Measurements from ENCODE around the gene CTSE. TPM values are rescaled to one million over a fixed set of nuclear protein-coding genes. Genes with fewer than 3 reads are reported as not detected.
"Not testable (repeated sequence)": the region's sequence is repeated elsewhere in the genome, so short reads cannot be mapped to it uniquely, and the experiment has no call there.

CTSE gene
- total RNA-seq: not detected

- ChIA-PET POLR2A (no interaction called here), CTCF (no interaction called here)
- H3K27ac Mint-ChIP-seq: no peak within 1 kb of the TSS
- no peaks in the 10 kb centered on the region for H3K9me3 Mint-ChIP-seq
- no peaks in the 10 kb centered on the region for H3K36me3 Mint-ChIP-seq (ENCODE audit: low read depth)
- no peaks in the 10 kb centered on the region for H3K4me1 Mint-ChIP-seq
- no peak for DNase-seq
- no peak within 1 kb of the TSS for H3K4me3 Mint-ChIP-seq
- peaks cover 31% of the 10 kb centered on the region for H3K27me3 Mint-ChIP-seq
Observed at GRCh38 chr1:206023695-206024094, at the start of gene CTSE. Gene CTSE, minus strand, starts transcription at chr1:206023895. Its CDS starts 104 bp downstream, at chr1:206023791.

DNA sequence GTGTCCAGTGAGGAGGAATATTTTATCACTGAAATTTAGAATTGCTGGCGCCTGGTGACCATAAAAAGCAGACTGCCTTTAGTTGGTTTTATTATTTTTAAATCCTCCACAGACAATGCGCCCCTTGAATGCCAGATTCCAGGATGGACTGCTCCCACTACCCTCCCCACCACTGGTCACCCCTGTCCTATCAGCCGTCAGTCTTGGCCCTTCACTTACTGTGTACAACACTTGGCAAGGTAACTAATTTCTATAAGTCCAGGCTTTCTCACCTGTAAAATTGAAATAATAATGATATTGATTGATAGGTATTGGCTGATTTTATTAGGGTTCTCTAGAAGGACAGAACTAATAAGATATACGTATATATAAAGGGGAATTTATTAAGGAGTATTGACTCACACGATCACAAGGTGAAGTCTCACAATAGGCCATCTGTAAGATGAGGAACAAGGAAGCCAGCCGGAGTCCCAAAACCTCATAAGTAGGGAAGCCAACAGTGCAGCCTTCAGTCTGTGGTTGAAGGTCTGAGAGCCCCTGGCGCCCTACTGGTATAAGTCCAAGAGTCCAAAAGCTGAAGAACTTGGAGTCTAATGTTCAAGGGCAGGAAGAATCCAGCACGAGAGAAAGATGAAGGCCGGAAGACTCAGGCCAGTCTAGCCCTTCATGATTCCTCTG lies 47.1 kb upstream of the CTSE start:
- Mint-ChIP-seq H3K4me1 (peaks cover 8% of the 10 kb centered on the region), H3K27me3 (peaks cover 44% of the 10 kb centered on the region), H3K27ac (no peak overlapping the region), H3K4me3 (no peak overlapping the region), H3K36me3 (ENCODE audit: low read depth) (no peaks in the 10 kb centered on the region), H3K9me3 (no peaks in the 10 kb centered on the region)
- ChIA-PET POLR2A (no interaction called here), CTCF (interaction anchor here (1.1 kb wide), 1 partner anchor 40 kb away, joined by 4 read pairs; no protein-coding TSS in a partner anchor)
- DNase-seq: no peak

GRCh38 chr1:206068314-206068713 lies 44.6 kb upstream of the CTSE start:
- no peak for DNase-seq
- Mint-ChIP-seq H3K9me3 (no peaks in the 10 kb centered on the region), H3K27me3 (peaks cover 31% of the 10 kb centered on the region), H3K36me3 (ENCODE audit: low read depth) (no peaks in the 10 kb centered on the region), H3K4me3 (no peak overlapping the region), H3K4me1 (peaks cover 8% of the 10 kb centered on the region), H3K27ac (no peak overlapping the region)
- ChIA-PET CTCF (no interaction called here), POLR2A (no interaction called here)

GRCh38 chr1:206067486-206068227 lies 44.0 kb upstream of the CTSE start:
- POLR2A ChIA-PET: no interaction called here
- no peak overlapping the region for H3K4me3 Mint-ChIP-seq
- CTCF ChIA-PET: no interaction called here
- no peak for DNase-seq
- H3K9me3 Mint-ChIP-seq: peaks cover 4% of the 10 kb centered on the region
- H3K36me3 Mint-ChIP-seq (ENCODE audit: low read depth): no peaks in the 10 kb centered on the region
- H3K27ac Mint-ChIP-seq: no peak overlapping the region
- H3K27me3 Mint-ChIP-seq: peaks cover 35% of the 10 kb centered on the region
- peaks cover 8% of the 10 kb centered on the region for H3K4me1 Mint-ChIP-seq

GRCh38 chr1:206066479-206067171 lies 42.9 kb upstream of the CTSE start:
- peaks cover 8% of the 10 kb centered on the region for H3K4me1 Mint-ChIP-seq
- ChIA-PET CTCF (interaction anchor here (1.1 kb wide), 1 partner anchor 36 kb away, joined by 3 read pairs; no protein-coding TSS in a partner anchor), POLR2A (no interaction called here)
- DNase-seq: no peak
- peaks cover 35% of the 10 kb centered on the region for H3K27me3 Mint-ChIP-seq
- peaks cover 4% of the 10 kb centered on the region for H3K9me3 Mint-ChIP-seq
- H3K36me3 Mint-ChIP-seq (ENCODE audit: low read depth): no peaks in the 10 kb centered on the region
- no peak overlapping the region for H3K4me3 Mint-ChIP-seq
- no peak overlapping the region for H3K27ac Mint-ChIP-seq

DNA sequence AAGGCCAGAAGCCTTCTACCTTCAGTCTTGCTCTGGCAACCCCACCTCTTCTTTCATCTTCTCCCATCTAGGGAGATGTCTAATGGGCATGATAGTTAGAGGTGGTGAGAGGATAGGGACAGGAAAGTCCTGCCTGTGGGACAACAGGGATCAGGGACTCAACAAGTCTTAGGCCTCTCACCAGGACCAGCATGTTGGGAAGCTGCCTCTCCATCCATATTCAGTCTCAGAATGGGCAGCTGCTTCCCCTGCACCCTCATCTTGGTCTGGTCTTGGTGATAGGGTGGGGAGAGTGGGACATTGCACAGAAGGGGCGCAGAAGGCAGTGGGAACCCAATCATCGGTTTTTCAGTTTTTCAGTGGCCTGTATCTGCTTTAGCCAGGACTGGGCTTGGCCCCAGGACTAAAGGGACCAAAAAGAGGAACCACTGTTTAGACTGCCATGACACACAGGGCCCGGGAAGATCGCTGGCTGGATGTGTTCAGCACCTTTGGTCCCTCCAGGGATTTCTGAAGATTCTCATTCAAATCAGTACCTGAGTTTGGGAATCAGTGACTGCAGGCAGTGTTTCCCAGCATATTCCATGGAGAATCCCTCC lies 42.0 kb upstream of the CTSE start:
- Mint-ChIP-seq H3K4me1 (peaks cover 8% of the 10 kb centered on the region), H3K27me3 (peaks cover 34% of the 10 kb centered on the region), H3K4me3 (no peak overlapping the region), H3K27ac (no peak overlapping the region), H3K9me3 (peaks cover 4% of the 10 kb centered on the region), H3K36me3 (ENCODE audit: low read depth) (no peaks in the 10 kb centered on the region)
- DNase-seq: no peak
- CTCF ChIA-PET: no interaction called here
- POLR2A ChIA-PET: no interaction called here

DNA sequence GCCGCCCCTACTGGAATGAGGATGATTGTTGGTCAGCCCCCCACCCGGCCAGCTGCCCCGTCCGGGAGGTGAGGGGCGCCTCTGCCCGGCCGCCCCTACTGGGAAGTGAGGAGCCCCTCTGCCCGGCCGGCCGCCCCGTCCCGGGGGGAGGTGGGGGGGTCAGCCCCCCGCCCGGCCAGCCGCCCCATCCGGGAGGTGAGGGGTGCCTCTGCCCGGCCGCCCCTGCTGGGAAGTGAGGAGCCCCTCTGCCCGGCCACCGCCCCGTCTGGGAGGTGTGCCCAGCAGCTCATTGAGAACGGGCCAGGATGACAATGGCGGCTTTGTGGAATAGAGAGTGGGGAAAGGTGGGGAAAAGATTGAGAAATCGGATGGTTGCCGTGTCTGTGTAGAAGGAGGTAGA lies 40.8 kb upstream of the CTSE start:
- H3K36me3 Mint-ChIP-seq (ENCODE audit: low read depth); H3K9me3 Mint-ChIP-seq; POLR2A ChIA-PET; H3K27ac Mint-ChIP-seq; H3K4me3 Mint-ChIP-seq; H3K4me1 Mint-ChIP-seq; DNase-seq; CTCF ChIA-PET: not testable (repeated sequence)
- peaks cover 35% of the 10 kb centered on the region for H3K27me3 Mint-ChIP-seq

GRCh38 chr1:206064001-206064400 lies 40.3 kb upstream of the CTSE start:
- H3K4me1 Mint-ChIP-seq; POLR2A ChIA-PET; H3K9me3 Mint-ChIP-seq; CTCF ChIA-PET; H3K27ac Mint-ChIP-seq; DNase-seq; H3K36me3 Mint-ChIP-seq (ENCODE audit: low read depth); H3K4me3 Mint-ChIP-seq: not testable (repeated sequence)
- H3K27me3 Mint-ChIP-seq: peaks cover 30% of the 10 kb centered on the region

- H3K36me3 Mint-ChIP-seq (ENCODE audit: low read depth): no peaks in the 10 kb centered on the region
- H3K27me3 Mint-ChIP-seq: peaks cover 20% of the 10 kb centered on the region
- no peak for DNase-seq
- H3K4me3 Mint-ChIP-seq: no peak overlapping the region
- ChIA-PET POLR2A (no interaction called here), CTCF (no interaction called here)
- H3K4me1 Mint-ChIP-seq: peaks cover 5% of the 10 kb centered on the region
- no peak overlapping the region for H3K27ac Mint-ChIP-seq
- peaks cover 4% of the 10 kb centered on the region for H3K9me3 Mint-ChIP-seq
Observed at GRCh38 chr1:206062464-206062863, 38.8 kb upstream of the CTSE start.

DNA sequence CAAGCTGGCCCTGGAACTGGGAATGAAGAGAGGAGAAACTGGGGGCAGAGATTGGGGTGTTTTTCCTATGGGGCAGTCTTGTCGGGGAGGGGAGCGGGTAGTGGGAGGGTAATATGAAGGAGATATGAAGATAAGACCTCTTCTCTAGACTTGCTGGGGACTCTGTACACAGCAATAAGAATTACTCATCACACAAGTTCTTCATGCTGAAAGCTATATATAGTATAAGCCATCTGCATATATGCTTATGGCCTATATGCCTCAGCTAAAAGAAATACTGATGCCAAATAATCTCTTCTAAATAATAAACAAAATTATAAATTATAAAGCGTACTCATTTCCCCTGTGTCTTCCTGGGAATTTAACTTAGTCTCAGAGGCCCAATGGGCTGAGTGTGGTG lies 37.1 kb upstream of the CTSE start:
- DNase-seq: no peak
- ChIA-PET POLR2A (no interaction called here), CTCF (no interaction called here)
- no peaks in the 10 kb centered on the region for H3K36me3 Mint-ChIP-seq (ENCODE audit: low read depth)
- peaks cover 13% of the 10 kb centered on the region for H3K27me3 Mint-ChIP-seq
- H3K9me3 Mint-ChIP-seq: peaks cover 4% of the 10 kb centered on the region
- H3K27ac Mint-ChIP-seq: no peak overlapping the region
- no peaks in the 10 kb centered on the region for H3K4me1 Mint-ChIP-seq
- no peak overlapping the region for H3K4me3 Mint-ChIP-seq

- Mint-ChIP-seq H3K9me3 (peaks cover 4% of the 10 kb centered on the region), H3K4me3 (no peak overlapping the region), H3K4me1 (no peaks in the 10 kb centered on the region), H3K36me3 (ENCODE audit: low read depth) (no peaks in the 10 kb centered on the region), H3K27me3 (peaks cover 17% of the 10 kb centered on the region), H3K27ac (no peak overlapping the region)
- ChIA-PET CTCF (interaction anchor here (1.4 kb wide), 1 partner anchor 82 kb away, joined by 4 read pairs; no protein-coding TSS in a partner anchor), POLR2A (interaction anchor here (0.9 to 1.0 kb wide), 2 partner anchors 9 to 11 kb away, joined by 3 to 5 read pairs; no protein-coding TSS in a partner anchor)
- no peak for DNase-seq
Observed at GRCh38 chr1:206059355-206059915, 35.7 kb upstream of the CTSE start.

GRCh38 chr1:206058927-206059292 lies 35.2 kb upstream of the CTSE start:
- no peaks in the 10 kb centered on the region for H3K36me3 Mint-ChIP-seq (ENCODE audit: low read depth)
- CTCF ChIA-PET: interaction anchor here (1.4 kb wide), 1 partner anchor 81 kb away, joined by 4 read pairs; no protein-coding TSS in a partner anchor
- H3K4me1 Mint-ChIP-seq: no peaks in the 10 kb centered on the region
- DNase-seq: no peak
- H3K4me3 Mint-ChIP-seq: no peak overlapping the region
- H3K9me3 Mint-ChIP-seq: peaks cover 4% of the 10 kb centered on the region
- no peak overlapping the region for H3K27ac Mint-ChIP-seq
- peaks cover 17% of the 10 kb centered on the region for H3K27me3 Mint-ChIP-seq
- POLR2A ChIA-PET: no interaction called here

Measured in activated CD4-positive, alpha-beta memory T cell treated with anti-CD3 and anti-CD28 coated beads, Interleukin-2, amount 10 ng/mL, durations not matched to agents 7 days and 5 days (primary cell).